ENCODE measurements around the gene ATP2B3.

The ATP2B3 gene

GRCh38 chrX:153511784-153512500 lies 5.5 kb upstream of the ATP2B3 start:
- no peak for DNase-seq

- DNase-seq: no peak
These were observed 4.9 kb upstream of the ATP2B3 start for GRCh38 chrX:153512501-153512893.

GRCh38 chrX:153513265-153513664 lies 4.2 kb upstream of the ATP2B3 start:
- no peak for DNase-seq

GRCh38 chrX:153514259-153514658 lies 3.2 kb upstream of the ATP2B3 start:
- DNase-seq: no peak

- DNase-seq: no peak
These were observed 2.0 kb upstream of the ATP2B3 start for GRCh38 chrX:153515435-153515834.

- no peak for DNase-seq
These were observed 1.4 kb upstream of the ATP2B3 start for GRCh38 chrX:153516073-153516472.

- no peak for DNase-seq
These were observed 748 bp downstream of the ATP2B3 start for GRCh38 chrX:153517946-153518834.

GRCh38 chrX:153519569-153520286 lies 2.3 kb downstream of the ATP2B3 start:
- DNase-seq: no peak

GRCh38 chrX:153520287-153520917 lies 3.0 kb downstream of the ATP2B3 start:
- DNase-seq: no peak

- no peak for DNase-seq
These were observed 3.6 kb downstream of the ATP2B3 start for GRCh38 chrX:153521034-153521433.

GRCh38 chrX:153522259-153522658 lies 4.8 kb downstream of the ATP2B3 start:
- no peak for DNase-seq

GRCh38 chrX:153523269-153523668 lies 5.8 kb downstream of the ATP2B3 start:
- DNase-seq: no peak

- no peak for DNase-seq
These were observed 6.8 kb downstream of the ATP2B3 start for GRCh38 chrX:153524234-153524633.

GRCh38 chrX:153525451-153525850 lies 8.0 kb downstream of the ATP2B3 start:
- DNase-seq: no peak

GRCh38 chrX:153526042-153526441 lies 8.6 kb downstream of the ATP2B3 start:
- DNase-seq: no peak

GRCh38 chrX:153526801-153527200 lies 9.4 kb downstream of the ATP2B3 start:
- DNase-seq: no peak

- DNase-seq: no peak
These were observed 9.8 kb downstream of the ATP2B3 start for GRCh38 chrX:153527208-153527607.

GRCh38 chrX:153530411-153531129 lies 13.1 kb downstream of the ATP2B3 start:
- DNase-seq: no peak

GRCh38 chrX:153533091-153533490 lies 15.6 kb downstream of the ATP2B3 start:
- no peak for DNase-seq

GRCh38 chrX:153537080-153537479 lies 19.6 kb downstream of the ATP2B3 start:
- DNase-seq: no peak

GRCh38 chrX:153537526-153538295 lies 20.3 kb downstream of the ATP2B3 start:
- DNase-seq: no peak

- DNase-seq: no peak
These were observed 21.0 kb downstream of the ATP2B3 start for GRCh38 chrX:153538424-153538823.

Data from activated T-cell treated with anti-CD3 and anti-CD28 coated beads, Interleukin-2, amount 50 U/mL, for 48 hours (primary cell).